Femur (tissue), 1 donor: ENCODE data around the gene NAXD.
"Not testable (repeated sequence)": the region's sequence is repeated elsewhere in the genome, so short reads cannot be mapped to it uniquely, and the experiment has no call there.

Source experiments
- DNase-seq: peaks from one replicate; pipeline ENCODE4 v3.0.0-alpha.2; 2017

The NAXD gene

DNA sequence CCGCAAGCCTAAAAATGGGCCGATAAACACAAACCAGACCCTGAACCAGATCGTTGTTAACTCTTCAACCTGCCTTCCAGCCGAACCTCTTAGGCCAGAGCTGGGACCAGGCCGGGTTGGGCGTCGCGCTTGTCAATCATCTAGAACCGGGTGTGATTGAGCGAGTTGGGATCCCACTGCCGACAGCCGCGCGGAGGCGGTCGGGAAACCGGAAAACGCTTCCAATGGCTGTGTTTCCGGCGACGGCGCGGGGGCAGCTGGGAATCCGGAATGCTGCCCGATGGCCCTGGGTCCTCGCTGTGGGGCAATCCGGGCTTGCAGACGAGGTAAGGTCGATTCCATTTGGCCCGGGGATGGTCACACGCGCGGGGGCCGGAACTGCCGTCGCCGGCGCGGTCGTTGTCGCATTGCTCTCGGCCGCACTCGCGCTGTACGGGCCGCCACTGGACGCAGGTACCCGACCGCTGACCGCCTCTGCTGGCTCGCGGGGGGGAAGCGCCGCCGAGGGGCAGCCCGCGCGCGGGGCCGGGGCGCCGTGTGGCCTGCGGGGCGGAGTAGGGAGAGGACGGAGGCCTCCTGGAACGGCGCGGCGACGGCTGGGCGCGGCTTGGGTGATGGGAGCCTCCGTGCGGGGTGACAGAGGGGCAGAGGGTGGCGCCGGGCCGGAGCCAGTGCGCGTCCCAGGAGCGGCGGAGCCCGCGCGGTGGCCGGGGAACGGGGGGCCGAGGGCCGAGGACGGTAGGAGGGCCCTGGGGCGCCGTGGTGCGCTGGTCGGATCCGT lies at the start of gene NAXD:
NAXD (plus strand) TSS at position 224 of the 781 bp plus-strand sequence; CDS start at position 281, 57 bp downstream.
- peak; percentile 96 for DNase-seq

DNA sequence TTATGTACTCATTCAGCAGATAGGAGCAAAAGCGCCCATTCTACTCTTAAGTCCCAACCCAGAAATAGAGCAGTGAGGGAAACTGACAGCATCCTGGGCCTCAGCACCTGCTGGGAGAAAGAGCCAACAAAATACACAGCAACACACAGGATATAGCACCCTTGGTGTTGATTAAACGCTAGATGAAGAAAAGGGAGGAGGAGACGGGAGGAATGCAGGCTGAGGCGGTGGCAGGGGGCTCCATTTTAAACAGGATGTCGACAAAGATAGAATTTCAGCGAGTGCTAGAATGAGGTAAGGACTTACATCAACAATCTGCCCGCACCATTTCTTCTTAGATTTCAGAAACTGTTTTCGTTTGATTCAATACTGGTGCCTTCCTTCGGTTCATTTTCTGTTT lies 49.2 kb upstream of the NAXD start:
- no peak for DNase-seq

DNA sequence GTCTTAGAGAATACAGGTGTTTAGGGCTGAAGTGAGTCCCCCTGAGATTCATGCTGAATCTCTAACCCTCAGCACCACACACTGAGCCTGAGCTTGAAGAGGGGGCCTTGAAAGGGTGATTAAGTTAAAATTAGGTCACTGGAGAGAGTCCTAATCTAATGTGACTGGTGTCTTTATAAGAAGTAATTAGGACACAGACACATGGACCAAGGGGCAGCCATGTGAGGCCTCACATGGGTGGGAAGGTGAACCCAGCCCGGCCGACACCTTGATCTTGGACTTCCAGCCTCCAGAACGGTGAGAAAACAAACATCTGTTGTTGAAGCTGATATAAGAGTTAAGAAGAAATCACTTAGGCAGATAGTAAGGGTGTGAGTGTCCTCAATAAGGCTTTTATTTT lies 46.7 kb upstream of the NAXD start:
- DNase-seq: no peak

GRCh38 chr13:110569962-110570361 lies 45.4 kb upstream of the NAXD start:
- not testable (repeated sequence) for DNase-seq

DNA sequence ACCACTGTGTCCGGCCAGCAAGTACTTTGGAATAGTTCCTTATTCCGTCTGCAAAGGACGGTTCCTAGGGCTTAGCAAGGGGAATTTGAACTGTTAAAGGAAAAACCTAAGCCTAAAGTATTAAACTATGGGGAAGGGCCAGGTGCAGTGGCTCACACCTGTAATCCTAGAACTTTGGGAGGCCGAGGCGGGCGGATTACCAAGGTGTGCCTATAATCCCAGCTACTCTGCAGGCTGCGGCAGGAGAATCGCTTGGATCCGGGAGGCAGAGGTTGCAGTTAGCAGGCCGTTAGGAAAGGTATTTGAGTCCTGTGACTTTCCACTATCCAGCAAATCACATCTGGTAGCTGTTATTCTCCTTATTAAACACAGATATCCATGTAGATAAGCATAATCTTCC lies 44.5 kb upstream of the NAXD start:
- no peak for DNase-seq

- DNase-seq: no peak
Observed at GRCh38 chr13:110571896-110572777, 43.2 kb upstream of the NAXD start.

DNA sequence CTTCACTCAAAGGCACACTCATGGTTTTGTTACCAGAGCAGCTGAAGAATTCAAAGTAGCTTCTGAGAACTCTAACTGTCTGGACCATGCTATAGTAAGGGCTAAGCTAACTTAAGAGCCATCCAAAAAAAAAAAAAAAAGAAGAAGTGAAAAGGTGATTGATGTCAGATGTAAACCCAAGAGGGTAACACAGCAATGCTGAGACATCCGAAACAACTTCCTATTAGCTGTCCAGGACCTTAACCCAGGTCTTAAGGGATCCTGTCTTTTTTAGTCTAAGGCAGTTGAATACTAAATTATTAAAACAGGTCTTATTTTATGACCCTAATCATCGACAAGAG lies 42.6 kb upstream of the NAXD start:
- no peak for DNase-seq

DNA sequence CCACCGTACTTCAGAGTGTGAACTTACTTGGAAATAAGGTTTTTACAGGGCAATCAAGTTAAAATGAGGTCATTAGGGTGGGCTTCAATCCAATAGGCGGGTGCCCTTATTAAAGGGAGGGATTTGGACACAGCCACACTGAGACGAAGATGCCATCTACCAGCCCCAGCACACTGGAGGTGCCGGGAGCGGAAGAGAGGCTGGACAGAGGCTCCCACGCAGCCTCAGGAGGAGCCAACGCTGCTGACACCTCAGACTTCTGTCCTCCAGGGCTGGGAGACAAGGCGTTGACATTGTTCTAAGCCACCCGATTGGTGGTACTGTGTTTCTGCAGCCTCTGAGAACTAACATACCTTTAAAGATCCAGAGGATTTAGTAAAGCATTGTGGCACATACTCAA lies 41.2 kb upstream of the NAXD start:
- no peak for DNase-seq

- DNase-seq: no peak
Observed at GRCh38 chr13:110575322-110576069, 39.8 kb upstream of the NAXD start.

DNA sequence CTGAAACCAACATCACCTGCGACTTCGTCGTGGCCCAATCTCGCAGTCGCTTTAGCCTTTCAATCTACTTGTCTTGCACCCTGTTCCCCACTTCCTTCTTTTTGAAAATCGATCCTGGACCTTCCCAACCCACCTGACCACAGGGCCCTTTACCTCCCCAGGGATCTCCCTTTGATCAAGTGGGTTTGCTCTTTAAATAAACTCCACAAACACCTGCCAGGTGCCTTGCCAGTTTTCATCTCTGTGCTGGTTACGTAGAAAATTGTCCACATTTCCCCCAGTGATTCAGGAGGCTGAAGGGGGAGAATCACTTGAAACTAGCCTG lies 39.3 kb upstream of the NAXD start:
- no peak for DNase-seq

DNA sequence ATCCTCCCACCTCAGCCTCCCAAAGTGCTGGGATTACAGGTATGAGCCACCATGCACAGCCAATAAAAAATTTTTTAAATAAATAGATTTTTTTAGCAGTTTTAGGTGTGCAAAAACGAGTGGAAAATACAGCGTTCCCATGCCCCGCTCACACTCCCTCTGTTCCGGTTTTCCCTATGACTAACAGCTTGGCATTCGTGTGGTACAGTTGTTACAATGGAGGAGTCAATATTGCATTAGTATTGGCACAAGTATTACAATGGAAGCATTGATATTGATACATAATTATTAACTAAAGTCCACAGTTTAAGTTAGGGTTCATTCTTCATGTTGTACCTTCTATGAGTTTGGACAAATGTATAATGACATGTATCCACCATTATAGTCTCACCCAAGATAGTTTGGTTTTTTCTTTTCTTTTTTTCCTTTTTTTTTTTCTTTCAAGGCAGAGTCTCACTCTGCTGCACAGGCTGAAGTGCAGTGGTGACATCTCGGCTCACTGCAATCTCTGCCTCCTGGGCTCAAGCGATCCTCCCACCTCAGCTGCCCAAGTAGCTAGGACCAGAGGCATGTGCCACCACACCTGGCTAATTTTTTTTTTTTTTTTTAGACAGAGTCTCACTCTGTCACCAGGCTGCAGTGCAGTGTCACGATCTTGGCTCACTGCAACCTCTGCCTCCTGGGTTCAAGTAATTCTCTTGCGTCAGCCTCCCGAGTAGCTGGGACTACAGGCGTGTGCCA lies 38.4 kb upstream of the NAXD start:
- no peak for DNase-seq

- no peak for DNase-seq
Observed at GRCh38 chr13:110578363-110578762, 37.0 kb upstream of the NAXD start.

DNA sequence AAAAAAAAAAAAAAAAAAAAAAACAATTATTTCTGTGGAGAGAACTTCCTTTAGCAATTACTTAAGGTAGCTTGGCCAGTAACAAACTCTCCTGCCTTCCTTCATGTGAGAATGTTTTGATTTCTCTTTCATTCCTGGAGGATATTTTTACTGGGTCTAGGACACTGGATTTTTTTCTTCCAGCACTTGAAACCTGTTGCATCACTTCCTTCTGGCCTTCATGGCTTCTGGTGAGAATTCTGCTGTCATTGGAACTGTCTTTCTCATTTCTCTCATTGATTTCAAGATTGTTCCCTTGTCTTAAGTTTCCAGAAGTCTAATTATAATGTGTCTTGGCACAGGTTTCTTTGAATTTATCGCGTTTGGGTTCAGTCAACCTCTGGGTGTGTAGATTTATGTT lies 34.5 kb upstream of the NAXD start:
- no peak for DNase-seq

GRCh38 chr13:110581506-110582185 lies 33.7 kb upstream of the NAXD start:
- no peak for DNase-seq

- DNase-seq: no peak
Observed at GRCh38 chr13:110582421-110582954, 32.9 kb upstream of the NAXD start.

DNA sequence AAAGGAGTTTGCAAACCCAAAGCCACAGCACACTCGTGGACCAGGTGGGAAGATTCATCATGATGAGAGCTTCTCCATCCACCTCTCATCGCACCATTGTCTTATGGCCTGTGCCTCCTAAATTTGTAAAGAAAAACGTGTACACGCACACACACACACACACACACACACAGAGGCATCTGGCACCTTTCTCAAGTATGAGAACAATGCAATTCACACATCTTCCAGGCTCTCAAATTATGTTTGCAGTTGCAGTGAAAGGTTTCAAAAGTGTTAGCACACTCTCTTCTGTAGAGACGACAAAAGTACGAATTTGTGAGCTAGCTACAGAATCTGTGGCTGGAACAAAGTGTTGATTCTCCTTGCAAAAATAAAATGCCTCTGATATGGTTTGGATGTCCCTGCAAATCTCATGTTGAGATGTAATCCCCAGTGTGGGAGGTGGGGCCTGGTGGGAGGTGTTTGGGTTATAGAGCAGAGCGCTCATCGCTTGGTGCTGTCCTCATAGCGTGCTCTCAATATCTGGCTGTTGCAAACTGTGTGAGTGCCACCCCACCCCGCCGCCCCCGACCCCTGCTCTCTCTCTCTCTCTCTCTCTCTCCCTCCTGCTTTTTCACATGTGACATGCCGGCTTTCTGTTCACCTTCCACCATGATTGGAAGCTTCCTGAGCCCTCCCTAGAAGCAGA lies 32.0 kb upstream of the NAXD start:
- DNase-seq: no peak

GRCh38 chr13:110589793-110590390 lies 25.5 kb upstream of the NAXD start:
- DNase-seq: no peak

GRCh38 chr13:110590577-110590976 lies 24.8 kb upstream of the NAXD start:
- no peak for DNase-seq

DNA sequence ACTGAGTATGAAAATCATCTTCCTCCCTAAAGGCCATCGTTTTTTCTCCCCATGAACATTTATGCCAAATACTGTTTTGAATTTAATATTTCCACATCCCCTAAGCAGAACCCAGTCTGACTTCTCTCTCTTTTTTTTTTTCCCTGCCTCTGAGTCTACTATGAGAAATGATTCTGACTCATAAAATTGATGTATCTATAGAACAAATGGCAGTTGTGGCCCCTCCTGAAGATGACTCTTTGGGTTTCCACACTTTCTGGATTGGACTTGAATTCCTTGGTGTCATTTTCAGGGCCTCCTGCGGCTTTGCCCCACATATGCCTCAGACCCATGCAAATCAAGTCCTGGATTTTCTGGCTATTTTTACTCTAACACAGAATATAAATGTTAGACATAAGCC lies 22.7 kb upstream of the NAXD start:
- no peak for DNase-seq

DNA sequence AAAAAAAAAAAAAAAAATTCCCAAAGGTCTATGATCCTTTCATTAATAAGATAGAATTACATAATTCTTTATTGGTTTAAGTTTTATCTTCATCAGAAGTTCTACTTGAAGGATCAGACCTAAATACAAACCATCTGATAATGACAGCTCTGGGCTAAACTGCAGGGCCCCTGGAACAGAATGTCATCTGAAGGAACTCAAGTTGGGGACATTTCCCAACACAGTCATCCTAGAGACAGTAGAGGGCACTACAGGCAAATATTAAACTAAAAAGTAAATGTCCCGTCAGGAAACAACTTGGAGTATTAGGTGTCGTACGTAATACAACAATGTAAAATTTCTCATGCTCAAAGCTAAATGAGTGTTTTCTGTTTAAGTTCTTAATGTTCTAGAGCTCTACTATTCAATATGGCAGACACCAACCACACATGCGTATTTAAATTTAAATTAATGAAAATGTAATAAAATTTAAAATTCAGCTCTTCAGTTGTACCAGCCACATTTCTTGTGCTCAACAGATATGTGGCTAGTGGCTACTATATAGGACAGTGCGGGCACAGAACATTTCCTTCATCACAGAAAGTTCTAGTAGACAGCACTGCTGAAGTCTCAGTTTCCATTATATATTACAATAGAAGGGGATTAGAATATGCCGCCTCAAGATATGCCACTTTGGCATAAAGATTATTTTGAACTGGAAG lies 21.8 kb upstream of the NAXD start:
- DNase-seq: no peak
